ENCODE data around the gene SEMA3A.
"Not testable (repeated sequence)": the region's sequence is repeated elsewhere in the genome, so short reads cannot be mapped to it uniquely, and the experiment has no call there.

The SEMA3A gene

DNA sequence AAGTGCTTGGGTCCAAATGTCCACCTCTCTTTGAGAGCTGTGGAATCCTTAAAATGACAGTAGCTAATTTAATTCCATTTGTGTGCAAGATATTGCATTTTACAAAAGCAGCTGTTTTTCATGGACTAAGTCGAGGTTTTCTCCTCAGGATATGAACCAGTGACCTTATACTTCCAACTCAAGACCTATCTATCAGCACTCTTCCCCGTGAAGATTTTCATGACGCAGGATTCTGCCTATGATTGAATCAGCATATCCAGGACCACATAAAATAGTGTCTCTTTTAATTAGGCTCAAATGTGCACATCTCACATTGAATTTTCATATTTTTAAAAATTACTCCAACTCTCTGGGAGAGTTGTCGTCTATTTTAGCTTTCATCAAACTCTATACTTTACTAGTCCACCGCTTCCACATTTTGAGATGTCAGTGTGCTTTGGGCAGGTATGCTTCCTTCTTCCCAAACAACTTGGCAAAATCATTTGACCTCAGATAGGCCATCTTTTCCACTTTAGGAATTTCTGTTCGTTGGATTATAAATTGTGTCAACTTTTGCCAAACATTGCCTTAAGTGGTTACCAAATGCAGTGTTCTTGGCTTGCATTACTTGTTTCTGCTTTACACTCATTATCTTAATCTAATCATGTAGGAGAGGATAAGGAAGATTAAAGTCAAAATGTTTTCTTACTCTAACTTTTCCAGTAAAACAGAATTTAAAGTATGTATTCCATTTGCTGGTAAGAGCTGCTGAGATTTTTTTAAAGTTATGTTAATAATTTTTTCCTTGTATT, 39.4 kb downstream of the SEMA3A start:
- Histone ChIP-seq H3K9me3 (ENCODE audit: control insufficient read depth in 1 of 2, low read length in 2 of 2) (no peaks in the 10 kb centered on the region), H3K36me3 (ENCODE audit: control insufficient read depth in 1 of 2, insufficient read depth in 2 of 2, low read length in 2 of 2) (no peaks in the 10 kb centered on the region), H3K27ac (ENCODE audit: low read length) (no peak overlapping the region), H3K4me1 (ENCODE audit: control insufficient read depth in 1 of 2, insufficient read depth in 2 of 2, low read length in 2 of 2) (peaks cover 0 to 6% of the 10 kb centered on the region in 2 donors), H3K4me3 (ENCODE audit: low read depth in 1 of 2, low read length in 2 of 2) (no peak overlapping the region), H3K27me3 (ENCODE audit: low read depth, low read length) (no peaks in the 10 kb centered on the region)

DNA sequence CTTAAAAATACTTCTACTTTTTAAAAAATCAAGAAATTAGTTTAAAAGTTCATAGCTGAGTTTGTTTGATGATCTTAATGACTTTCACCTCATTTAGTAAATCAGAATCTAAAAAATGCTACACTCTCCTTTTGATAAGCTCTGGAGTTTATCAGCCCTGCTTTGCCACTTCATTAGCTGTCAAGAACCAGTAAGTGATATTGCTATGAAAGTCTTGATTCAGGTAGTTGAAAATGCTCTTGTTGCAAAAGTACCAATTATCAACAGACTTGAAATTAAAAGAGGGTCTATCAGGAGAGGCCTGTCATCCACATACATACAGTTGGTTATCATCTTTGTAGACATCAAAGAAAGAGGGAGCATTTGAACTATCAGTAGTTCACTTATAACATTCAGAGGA, 41.6 kb downstream of the SEMA3A start:
- Histone ChIP-seq H3K4me1 (ENCODE audit: control insufficient read depth in 1 of 2, insufficient read depth in 2 of 2, low read length in 2 of 2) (peaks cover 0 to 1% of the 10 kb centered on the region in 2 donors), H3K27ac (ENCODE audit: low read length) (no peak overlapping the region), H3K27me3 (ENCODE audit: low read depth, low read length) (no peaks in the 10 kb centered on the region), H3K4me3 (ENCODE audit: low read depth in 1 of 2, low read length in 2 of 2) (no peak overlapping the region), H3K36me3 (ENCODE audit: control insufficient read depth in 1 of 2, insufficient read depth in 2 of 2, low read length in 2 of 2) (no peaks in the 10 kb centered on the region), H3K9me3 (ENCODE audit: control insufficient read depth in 1 of 2, low read length in 2 of 2) (no peaks in the 10 kb centered on the region)

DNA sequence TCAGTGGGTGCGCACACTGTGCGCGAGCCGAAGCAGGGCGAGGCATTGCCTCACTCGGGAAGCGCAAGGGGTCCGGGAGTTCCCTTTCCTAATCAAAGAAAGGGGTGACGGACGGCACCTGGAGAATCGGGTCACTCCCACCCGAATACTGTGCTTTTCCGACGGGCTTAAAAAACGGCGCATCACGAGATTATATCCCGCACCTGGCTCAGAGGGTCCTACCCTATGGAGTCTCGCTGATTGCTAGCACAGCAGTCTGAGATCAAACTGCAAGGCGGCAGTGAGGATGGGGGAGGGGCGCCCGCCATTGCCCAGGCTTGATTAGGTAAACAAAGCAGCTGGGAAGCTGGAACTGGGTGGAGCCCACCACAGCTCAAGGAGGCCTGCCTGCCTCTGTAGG, 44.2 kb downstream of the SEMA3A start:
- peaks cover 0 to 20% of the 10 kb centered on the region in 2 donors for H3K4me1 ChIP-seq (ENCODE audit: control insufficient read depth in 1 of 2, insufficient read depth in 2 of 2, low read length in 2 of 2)
- H3K27me3 ChIP-seq (ENCODE audit: low read depth, low read length); H3K27ac ChIP-seq (ENCODE audit: low read length); H3K4me3 ChIP-seq (ENCODE audit: low read depth in 1 of 2, low read length in 2 of 2); H3K36me3 ChIP-seq (ENCODE audit: control insufficient read depth in 1 of 2, insufficient read depth in 2 of 2, low read length in 2 of 2); H3K9me3 ChIP-seq (ENCODE audit: control insufficient read depth in 1 of 2, low read length in 2 of 2): not testable (repeated sequence)

DNA sequence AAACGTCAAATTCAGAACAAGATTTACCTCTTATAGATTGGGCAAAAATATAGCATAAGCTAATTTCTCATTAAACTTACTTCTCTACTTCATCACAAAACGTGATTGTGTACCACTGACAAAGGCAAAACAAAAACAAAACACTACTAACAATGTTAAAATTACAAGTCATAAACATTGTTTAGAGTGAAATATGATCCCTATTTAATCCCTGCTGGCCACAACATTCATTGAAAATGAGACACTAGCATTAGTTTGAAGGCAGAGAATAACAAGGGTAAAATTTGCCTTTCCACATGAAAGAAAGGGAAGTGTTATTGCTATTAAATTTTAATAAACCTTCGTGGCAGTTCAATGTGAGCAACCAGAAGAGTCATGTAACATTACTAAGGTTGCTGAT, 45.0 kb downstream of the SEMA3A start:
- Histone ChIP-seq H3K4me1 (ENCODE audit: control insufficient read depth in 1 of 2, insufficient read depth in 2 of 2, low read length in 2 of 2) (peaks cover 0 to 25% of the 10 kb centered on the region in 2 donors), H3K4me3 (ENCODE audit: low read depth in 1 of 2, low read length in 2 of 2) (no peak overlapping the region), H3K9me3 (ENCODE audit: control insufficient read depth in 1 of 2, low read length in 2 of 2) (no peaks in the 10 kb centered on the region), H3K27ac (ENCODE audit: low read length) (no peak overlapping the region), H3K36me3 (ENCODE audit: control insufficient read depth in 1 of 2, insufficient read depth in 2 of 2, low read length in 2 of 2) (no peaks in the 10 kb centered on the region), H3K27me3 (ENCODE audit: low read depth, low read length) (no peaks in the 10 kb centered on the region)

DNA sequence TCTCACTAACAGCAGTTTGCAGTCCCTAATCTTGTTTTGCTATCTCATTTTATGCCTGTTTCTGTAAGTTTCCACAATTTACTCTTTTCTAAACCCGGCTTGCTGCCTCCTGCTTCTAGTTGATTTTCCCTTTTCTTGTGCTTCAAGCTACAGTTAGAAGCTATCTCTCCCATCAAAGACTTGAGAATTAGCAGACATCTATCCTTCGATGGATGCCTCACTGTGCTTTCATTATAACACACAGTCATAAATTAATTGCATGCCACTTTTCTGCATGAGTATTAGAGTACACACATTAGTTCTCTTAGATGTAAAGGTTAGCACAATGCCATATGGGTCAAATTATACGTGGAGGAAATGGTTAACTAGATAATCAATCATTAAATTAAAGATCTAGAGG, 48.7 kb downstream of the SEMA3A start:
- no peaks in the 10 kb centered on the region for H3K36me3 ChIP-seq (ENCODE audit: control insufficient read depth in 1 of 2, insufficient read depth in 2 of 2, low read length in 2 of 2)
- no peak overlapping the region for H3K4me3 ChIP-seq (ENCODE audit: low read depth in 1 of 2, low read length in 2 of 2)
- H3K4me1 ChIP-seq (ENCODE audit: control insufficient read depth in 1 of 2, insufficient read depth in 2 of 2, low read length in 2 of 2), result peaks cover 0 to 26% of the 10 kb centered on the region in 2 donors
- H3K27me3 ChIP-seq (ENCODE audit: low read depth, low read length), result no peaks in the 10 kb centered on the region
- no peak overlapping the region for H3K27ac ChIP-seq (ENCODE audit: low read length)
- H3K9me3 ChIP-seq (ENCODE audit: control insufficient read depth in 1 of 2, low read length in 2 of 2), result no peaks in the 10 kb centered on the region

DNA sequence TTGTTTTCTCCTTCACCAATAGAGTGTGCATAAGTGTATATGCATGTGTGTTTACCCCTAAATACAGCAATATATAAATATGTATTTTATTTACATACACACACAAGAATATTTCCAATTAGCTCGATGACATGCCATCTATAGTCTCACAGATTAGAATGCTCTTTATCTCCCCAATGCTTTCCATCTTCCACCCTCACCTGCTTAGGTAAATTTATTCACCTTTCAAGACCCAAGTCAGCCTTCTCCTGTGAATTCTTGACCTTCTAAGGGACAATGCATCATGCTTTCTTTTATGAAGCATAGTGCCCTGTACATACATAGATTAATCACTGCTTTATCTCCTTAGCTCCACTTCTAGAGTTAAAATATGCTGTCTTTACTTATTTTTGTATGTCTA, 49.7 kb downstream of the SEMA3A start:
- no peaks in the 10 kb centered on the region for H3K27me3 ChIP-seq (ENCODE audit: low read depth, low read length)
- H3K27ac ChIP-seq (ENCODE audit: low read length), result no peak overlapping the region
- H3K4me1 ChIP-seq (ENCODE audit: control insufficient read depth in 1 of 2, insufficient read depth in 2 of 2, low read length in 2 of 2), result peaks cover 0 to 26% of the 10 kb centered on the region in 2 donors
- H3K9me3 ChIP-seq (ENCODE audit: control insufficient read depth in 1 of 2, low read length in 2 of 2), result no peaks in the 10 kb centered on the region
- H3K4me3 ChIP-seq (ENCODE audit: low read depth in 1 of 2, low read length in 2 of 2), result no peak overlapping the region
- no peaks in the 10 kb centered on the region for H3K36me3 ChIP-seq (ENCODE audit: control insufficient read depth in 1 of 2, insufficient read depth in 2 of 2, low read length in 2 of 2)

DNA sequence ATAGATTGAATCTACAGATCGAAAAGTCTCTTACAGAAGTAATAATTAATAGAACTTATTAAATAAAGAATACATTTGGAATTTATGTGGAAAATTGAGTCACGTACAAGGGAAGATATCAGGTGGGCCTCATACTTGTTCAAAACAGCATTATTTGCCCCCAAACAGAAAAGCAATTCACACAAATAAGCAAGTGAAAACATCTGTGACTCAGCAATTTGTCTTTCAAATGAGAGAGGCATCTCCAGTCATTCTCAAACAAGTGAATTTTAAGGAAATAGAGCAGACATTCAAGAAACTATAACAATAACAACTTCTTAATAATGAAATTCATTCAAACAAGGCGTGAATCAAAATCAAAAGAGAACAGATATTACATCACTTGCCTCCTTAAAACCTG, 50.1 kb downstream of the SEMA3A start:
- Histone ChIP-seq H3K9me3 (ENCODE audit: control insufficient read depth in 1 of 2, low read length in 2 of 2) (no peaks in the 10 kb centered on the region), H3K4me3 (ENCODE audit: low read depth in 1 of 2, low read length in 2 of 2) (no peak overlapping the region), H3K27me3 (ENCODE audit: low read depth, low read length) (no peaks in the 10 kb centered on the region), H3K36me3 (ENCODE audit: control insufficient read depth in 1 of 2, insufficient read depth in 2 of 2, low read length in 2 of 2) (no peaks in the 10 kb centered on the region), H3K4me1 (ENCODE audit: control insufficient read depth in 1 of 2, insufficient read depth in 2 of 2, low read length in 2 of 2) (peaks cover 0 to 26% of the 10 kb centered on the region in 2 donors), H3K27ac (ENCODE audit: low read length) (no peak overlapping the region)

DNA sequence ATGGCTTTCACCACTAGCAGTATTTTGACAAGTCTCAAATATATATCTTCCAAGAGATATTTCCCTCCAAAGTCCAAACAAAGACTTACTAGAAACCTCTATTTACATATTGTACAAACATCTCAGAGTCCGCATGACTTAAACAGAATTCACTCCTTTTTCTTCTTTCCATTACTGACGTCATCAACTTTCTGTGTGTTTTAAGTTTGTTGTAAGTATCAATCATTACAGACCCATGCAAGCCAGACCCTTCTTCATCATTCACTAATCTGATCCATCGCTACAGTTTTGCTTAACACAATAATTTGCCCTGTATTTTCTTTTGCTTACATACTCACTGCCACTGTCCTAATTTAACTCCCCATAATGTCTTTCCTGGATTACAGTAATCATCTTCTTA, 51.9 kb downstream of the SEMA3A start:
- Histone ChIP-seq H3K27ac (ENCODE audit: low read length) (no peak overlapping the region), H3K9me3 (ENCODE audit: control insufficient read depth in 1 of 2, low read length in 2 of 2) (no peaks in the 10 kb centered on the region), H3K4me1 (ENCODE audit: control insufficient read depth in 1 of 2, insufficient read depth in 2 of 2, low read length in 2 of 2) (peaks cover 0 to 23% of the 10 kb centered on the region in 2 donors), H3K27me3 (ENCODE audit: low read depth, low read length) (no peaks in the 10 kb centered on the region), H3K36me3 (ENCODE audit: control insufficient read depth in 1 of 2, insufficient read depth in 2 of 2, low read length in 2 of 2) (no peaks in the 10 kb centered on the region), H3K4me3 (ENCODE audit: low read depth in 1 of 2, low read length in 2 of 2) (no peak overlapping the region)

DNA sequence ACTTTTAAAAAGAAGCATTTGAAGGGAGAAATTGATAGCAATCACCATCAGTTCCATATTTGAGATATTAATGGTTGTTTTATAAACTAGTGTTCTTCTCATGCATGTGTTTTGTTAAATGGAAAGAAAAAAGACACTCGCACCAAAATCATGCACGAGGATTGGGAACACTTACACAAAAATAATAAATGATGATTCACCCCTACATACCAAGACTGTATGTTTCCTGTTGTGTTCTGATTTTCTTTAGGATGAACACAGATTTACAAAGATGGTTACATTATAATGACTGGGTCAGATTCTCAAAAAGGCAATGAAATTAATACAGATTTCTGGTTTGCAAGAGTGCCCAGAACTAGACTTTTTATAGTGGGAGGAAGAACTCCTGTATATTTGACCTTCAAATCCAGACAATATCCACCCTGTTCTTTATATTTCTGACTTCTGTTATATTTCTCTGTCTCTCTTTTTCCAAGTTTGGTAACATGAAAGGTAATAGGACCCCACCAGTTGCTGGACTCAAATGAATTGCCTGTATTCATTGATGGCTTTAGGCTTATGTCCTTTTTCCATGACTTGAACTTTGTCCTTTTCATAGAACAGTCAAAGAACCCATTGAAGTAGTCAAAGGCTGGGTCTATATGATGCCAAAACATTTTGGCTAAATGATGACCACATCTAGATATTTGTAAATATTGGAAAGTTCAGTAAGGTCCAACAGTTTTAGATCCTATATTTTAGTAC, 54.4 kb downstream of the SEMA3A start:
- no peaks in the 10 kb centered on the region for H3K27me3 ChIP-seq (ENCODE audit: low read depth, low read length)
- H3K27ac ChIP-seq (ENCODE audit: low read length), result no peak overlapping the region
- H3K4me1 ChIP-seq (ENCODE audit: control insufficient read depth in 1 of 2, insufficient read depth in 2 of 2, low read length in 2 of 2), result peaks cover 0 to 6% of the 10 kb centered on the region in 2 donors
- no peak overlapping the region for H3K4me3 ChIP-seq (ENCODE audit: low read depth in 1 of 2, low read length in 2 of 2)
- H3K9me3 ChIP-seq (ENCODE audit: control insufficient read depth in 1 of 2, low read length in 2 of 2), result no peaks in the 10 kb centered on the region
- no peaks in the 10 kb centered on the region for H3K36me3 ChIP-seq (ENCODE audit: control insufficient read depth in 1 of 2, insufficient read depth in 2 of 2, low read length in 2 of 2)

DNA sequence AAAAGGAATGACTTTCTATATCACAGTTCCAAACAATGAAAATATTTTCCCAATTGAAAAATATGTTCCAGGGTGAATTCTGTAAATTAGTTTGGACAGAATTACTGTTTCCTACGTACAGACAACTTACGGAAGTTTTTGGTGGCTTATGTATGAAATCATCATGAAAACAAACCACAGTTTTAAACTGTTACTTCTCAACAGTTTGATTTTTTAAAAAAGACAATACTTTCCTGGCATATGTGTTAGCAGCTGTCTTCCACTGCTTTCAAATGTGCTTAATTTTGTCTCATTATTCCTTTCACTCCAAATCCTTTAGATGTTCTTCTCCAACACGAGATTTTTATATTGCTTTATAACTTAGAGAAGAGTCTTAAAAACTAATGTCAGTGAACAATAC, 56.2 kb downstream of the SEMA3A start:
- Histone ChIP-seq H3K27me3 (ENCODE audit: low read depth, low read length) (no peaks in the 10 kb centered on the region), H3K9me3 (ENCODE audit: control insufficient read depth in 1 of 2, low read length in 2 of 2) (no peaks in the 10 kb centered on the region), H3K36me3 (ENCODE audit: control insufficient read depth in 1 of 2, insufficient read depth in 2 of 2, low read length in 2 of 2) (peaks cover 0 to 3% of the 10 kb centered on the region in 2 donors), H3K4me3 (ENCODE audit: low read depth in 1 of 2, low read length in 2 of 2) (no peak overlapping the region), H3K4me1 (ENCODE audit: control insufficient read depth in 1 of 2, insufficient read depth in 2 of 2, low read length in 2 of 2) (no peaks in the 10 kb centered on the region), H3K27ac (ENCODE audit: low read length) (peak overlapping the region; percentile 7)

DNA sequence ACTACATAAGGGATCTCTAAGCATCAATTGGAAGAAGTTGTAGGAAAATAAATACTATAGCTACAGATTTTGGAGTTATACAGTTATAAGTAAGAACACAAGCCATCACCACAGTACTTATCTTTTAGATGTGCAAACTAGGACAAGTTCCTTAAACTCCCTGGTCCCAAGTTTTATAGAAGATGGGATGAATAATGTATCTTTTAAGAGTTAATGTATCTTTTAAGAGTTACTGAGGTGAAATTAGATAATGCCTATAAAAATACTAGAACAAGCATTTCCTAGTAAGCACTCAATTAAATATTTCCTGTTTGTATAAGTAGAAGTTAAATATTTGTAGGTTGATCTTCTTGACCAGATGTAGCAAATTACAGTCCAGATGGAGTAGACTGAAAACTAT, 56.8 kb downstream of the SEMA3A start:
- Histone ChIP-seq H3K27ac (ENCODE audit: low read length) (no peak overlapping the region), H3K27me3 (ENCODE audit: low read depth, low read length) (no peaks in the 10 kb centered on the region), H3K4me3 (ENCODE audit: low read depth in 1 of 2, low read length in 2 of 2) (no peak overlapping the region), H3K9me3 (ENCODE audit: control insufficient read depth in 1 of 2, low read length in 2 of 2) (no peaks in the 10 kb centered on the region), H3K36me3 (ENCODE audit: control insufficient read depth in 1 of 2, insufficient read depth in 2 of 2, low read length in 2 of 2) (peaks cover 0 to 3% of the 10 kb centered on the region in 2 donors), H3K4me1 (ENCODE audit: control insufficient read depth in 1 of 2, insufficient read depth in 2 of 2, low read length in 2 of 2) (no peaks in the 10 kb centered on the region)

All from muscle layer of duodenum (tissue), 2 donors.